ENCODE data around the gene PFDN4. TPM values are rescaled to one million over a fixed set of nuclear protein-coding genes. Genes with fewer than 3 reads are reported as not detected.

PFDN4 gene
- total RNA-seq, 2 experiments from 2014 or later: 17.5 to 17.7 TPM

- Histone ChIP-seq H3K27me3 (ENCODE audit: control insufficient read depth in 1 of 2, insufficient read depth in 2 of 2, low read length in 2 of 2) (peaks cover 30 to 48% of the 10 kb centered on the region in 2 experiments), H3K4me1 (ENCODE audit: insufficient read depth, low read length) (peaks cover 14% of the 10 kb centered on the region), H3K9me3 (ENCODE audit: control insufficient read depth in 1 of 2, insufficient read depth in 1 of 2, low read length in 2 of 2) (peaks cover 0 to 7% of the 10 kb centered on the region in 2 experiments), H3K36me3 (ENCODE audit: insufficient read depth, low read length) (no peaks in the 10 kb centered on the region), H3K4me3 (ENCODE audit: low read length) (no peak overlapping the region), H3K27ac (ENCODE audit: low read depth in 1 of 2, low read length in 2 of 2) (no peak overlapping the region)
- no peak for DNase-seq
- no peaks in the 10 kb centered on the region for H3K36me3 Mint-ChIP-seq (ENCODE audit: low read depth)
- TF ChIP-seq CTCF (IDR thresholded peaks at IDR 0.05): no peak
- no peak overlapping the region for H3K4me3 Mint-ChIP-seq
- H3K27me3 Mint-ChIP-seq: peaks cover 72% of the 10 kb centered on the region
- POLR2A ChIA-PET: no interaction called here
- H3K4me1 Mint-ChIP-seq (ENCODE audit: low read depth): peaks cover 14% of the 10 kb centered on the region
- CTCF ChIA-PET: interaction anchor here (1.4 kb wide), 1 partner anchor 75 kb away, joined by 3 read pairs; no protein-coding TSS in a partner anchor
- intact Hi-C loops (cut with DNase I, micrococcal nuclease): no loop called here
- ATAC-seq (ENCODE audit: poor library complexity): no peak
- no peaks in the 10 kb centered on the region for H3K9me3 Mint-ChIP-seq
- H3K27ac Mint-ChIP-seq: no peak overlapping the region
These were observed 29.6 kb upstream of the PFDN4 start for GRCh38 chr20:54178256-54178655.

GRCh38 chr20:54179946-54180345, 27.9 kb upstream of the PFDN4 start:
- Mint-ChIP-seq H3K36me3 (ENCODE audit: low read depth) (no peaks in the 10 kb centered on the region), H3K4me1 (ENCODE audit: low read depth) (peaks cover under 1% of the 10 kb centered on the region), H3K9me3 (no peaks in the 10 kb centered on the region), H3K27ac (no peak overlapping the region), H3K4me3 (no peak overlapping the region), H3K27me3 (peaks cover 70% of the 10 kb centered on the region)
- POLR2A ChIA-PET: no interaction called here
- TF ChIP-seq CTCF (IDR thresholded peaks at IDR 0.05): no peak
- Histone ChIP-seq H3K9me3 (ENCODE audit: control insufficient read depth in 1 of 2, insufficient read depth in 1 of 2, low read length in 2 of 2) (no peaks in the 10 kb centered on the region), H3K36me3 (ENCODE audit: insufficient read depth, low read length) (no peaks in the 10 kb centered on the region), H3K27ac (ENCODE audit: low read depth in 1 of 2, low read length in 2 of 2) (no peak overlapping the region), H3K27me3 (ENCODE audit: control insufficient read depth in 1 of 2, insufficient read depth in 2 of 2, low read length in 2 of 2) (peaks cover 15 to 42% of the 10 kb centered on the region in 2 experiments), H3K4me3 (ENCODE audit: low read length) (no peak overlapping the region), H3K4me1 (ENCODE audit: insufficient read depth, low read length) (peaks cover under 1% of the 10 kb centered on the region)
- no peak for DNase-seq
- CTCF ChIA-PET: no interaction called here
- intact Hi-C loops (cut with DNase I, micrococcal nuclease): no loop called here
- ATAC-seq (ENCODE audit: poor library complexity): no peak

- no peaks in the 10 kb centered on the region for H3K36me3 ChIP-seq (ENCODE audit: insufficient read depth, low read length)
- H3K4me1 Mint-ChIP-seq (ENCODE audit: low read depth): no peaks in the 10 kb centered on the region
- peaks cover 70% of the 10 kb centered on the region for H3K27me3 Mint-ChIP-seq
- ATAC-seq (ENCODE audit: poor library complexity): no peak
- no peaks in the 10 kb centered on the region for H3K9me3 ChIP-seq (ENCODE audit: control insufficient read depth in 1 of 2, insufficient read depth in 1 of 2, low read length in 2 of 2)
- H3K4me1 ChIP-seq (ENCODE audit: insufficient read depth, low read length): no peaks in the 10 kb centered on the region
- peaks cover 12 to 37% of the 10 kb centered on the region in 2 experiments for H3K27me3 ChIP-seq (ENCODE audit: control insufficient read depth in 1 of 2, insufficient read depth in 2 of 2, low read length in 2 of 2)
- ChIA-PET POLR2A (interaction anchor here (0.8 kb wide), 1 partner anchor 27 kb away, joined by 3 read pairs; the partner anchor contains the start of gene PFDN4), CTCF (no interaction called here)
- no peak overlapping the region for H3K27ac ChIP-seq (ENCODE audit: low read depth in 1 of 2, low read length in 2 of 2)
- H3K9me3 Mint-ChIP-seq: no peaks in the 10 kb centered on the region
- no peak overlapping the region for H3K4me3 ChIP-seq (ENCODE audit: low read length)
- no peak for TF ChIP-seq CTCF (IDR thresholded peaks at IDR 0.05)
- H3K36me3 Mint-ChIP-seq (ENCODE audit: low read depth): no peaks in the 10 kb centered on the region
- intact Hi-C loops (cut with DNase I, micrococcal nuclease): no loop called here
- no peak for DNase-seq
- H3K27ac Mint-ChIP-seq: no peak overlapping the region
- no peak overlapping the region for H3K4me3 Mint-ChIP-seq
These were observed 27.0 kb upstream of the PFDN4 start for GRCh38 chr20:54180931-54181330.

Data from CD4-positive, alpha-beta T cell (primary cell).